ENCODE results near the gene SND1. TPM values are rescaled to one million over a fixed set of nuclear protein-coding genes. Genes with fewer than 3 reads are reported as not detected.

The SND1 gene
- total and polyA plus RNA-seq, 10 of the 15 experiments (the other 5 are each of a cell fraction or from before 2014, with no cell fraction given) = 52.4 to 270 (median 146) TPM

DNA sequence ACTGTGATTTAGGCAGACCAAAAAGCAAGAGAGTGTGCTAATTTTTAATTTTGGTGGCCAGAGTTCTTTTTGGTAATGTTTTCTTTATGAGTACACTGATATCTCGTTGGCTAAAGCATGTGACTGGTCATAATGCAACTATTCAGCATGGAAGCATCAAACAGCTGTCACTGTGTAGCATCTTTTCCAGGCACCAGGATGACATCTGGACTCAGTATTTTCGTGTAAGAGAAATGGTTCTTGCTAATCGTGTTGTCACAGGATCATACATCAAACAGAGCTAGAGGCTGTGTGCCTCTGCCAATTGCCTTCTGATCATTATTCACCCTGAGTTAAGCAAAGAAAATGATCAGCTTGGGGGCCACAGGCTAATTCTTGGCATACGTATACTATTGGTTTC, 118.9 kb downstream of the SND1 start:
- ATAC-seq (peak; percentile 40), DNase-seq (ENCODE audit: low read depth, low spot score) (no peak), FAIRE-seq (no peak)
- no peaks in the 10 kb centered on the region; the same call in 2 of the 3 replicates for H3K9me3 ChIP-seq (replicated peaks; ENCODE audit: control insufficient read depth, insufficient read depth, low read length)
- ChIA-PET SMC1A (ENCODE audit: uncharacterized antibody, unreplicated experiment) (interaction anchor here (0.8 to 1.9 kb wide), 5 partner anchors 9 to 29 kb away, joined by 3 to 5 read pairs (median 3); no protein-coding TSS in a partner anchor), CTCF (interaction anchor here (1.2 to 1.8 kb wide), 2 partner anchors 10 to 22 kb away, joined by 5 read pairs; no protein-coding TSS in a partner anchor), POLR2A (interaction anchor here (1.8 kb wide), 1 partner anchor 10 kb away, joined by 5 read pairs; no protein-coding TSS in a partner anchor), RAD21 (ENCODE audit: unreplicated experiment) (interaction anchor here (0.8 kb wide), 1 partner anchor 230 kb away, joined by 3 read pairs; no protein-coding TSS in a partner anchor)
- H3K36me3 ChIP-seq (ENCODE audit: control insufficient read depth in 2 of 2, insufficient read depth in 2 of 2, low read length in 1 of 2) = peaks cover 0 to 2% of the 10 kb centered on the region in 2 experiments; a peak in 2 of 4 replicates
- no peak overlapping the region for H3K4me3 ChIP-seq
- H3K9ac ChIP-seq (ENCODE audit: control insufficient read depth, insufficient read depth, low read length) = no peak overlapping the region
- H3K4me1 ChIP-seq (ENCODE audit: control insufficient read depth, insufficient read depth, low read length) = peaks cover 4% of the 10 kb centered on the region; the same call in 1 of the 2 replicates
- BruUV-seq (replicated peaks) = no TSS peak
- H3K4me2 ChIP-seq (ENCODE audit: control insufficient read depth, insufficient read depth) = no peak overlapping the region
- intact Hi-C loops (cut with micrococcal nuclease; ENCODE audit: unreplicated experiment) (no loop called here), in situ Hi-C loops (cut with MboI) (no loop called here)
- 71% methylated on average over 4 of the region's 4 CpGs for WGBS (ENCODE audit: insufficient coverage, insufficient replicate concordance, low lambda C conversion rate, missing lambda C conversion rate)
- H3K27me3 ChIP-seq (replicated peaks in 1 of 2; ENCODE audit: control insufficient read depth in 2 of 2, insufficient read depth in 2 of 2, low read length in 1 of 2) = no peaks in the 10 kb centered on the region
- TF ChIP-seq GATAD2B (conservative IDR thresholded peaks at IDR 0.05; ENCODE audit: low read depth) = no peak
- no peak for TF ChIP-seq ZNF384 (IDR thresholded peaks at IDR 0.05; ENCODE audit: borderline replicate concordance, low read depth, low read length)
- no peak for TF ChIP-seq KAT2A (conservative IDR thresholded peaks at IDR 0.05; ENCODE audit: control insufficient read depth, low read depth, low read length)
- no peak for TF ChIP-seq RUNX3 (IDR thresholded peaks at IDR 0.05; ENCODE audit: low read length)
- TF ChIP-seq KLF5 (IDR thresholded peaks at IDR 0.05; ENCODE audit: partially characterized antibody) = no peak
- TF ChIP-seq, protein P1, sequence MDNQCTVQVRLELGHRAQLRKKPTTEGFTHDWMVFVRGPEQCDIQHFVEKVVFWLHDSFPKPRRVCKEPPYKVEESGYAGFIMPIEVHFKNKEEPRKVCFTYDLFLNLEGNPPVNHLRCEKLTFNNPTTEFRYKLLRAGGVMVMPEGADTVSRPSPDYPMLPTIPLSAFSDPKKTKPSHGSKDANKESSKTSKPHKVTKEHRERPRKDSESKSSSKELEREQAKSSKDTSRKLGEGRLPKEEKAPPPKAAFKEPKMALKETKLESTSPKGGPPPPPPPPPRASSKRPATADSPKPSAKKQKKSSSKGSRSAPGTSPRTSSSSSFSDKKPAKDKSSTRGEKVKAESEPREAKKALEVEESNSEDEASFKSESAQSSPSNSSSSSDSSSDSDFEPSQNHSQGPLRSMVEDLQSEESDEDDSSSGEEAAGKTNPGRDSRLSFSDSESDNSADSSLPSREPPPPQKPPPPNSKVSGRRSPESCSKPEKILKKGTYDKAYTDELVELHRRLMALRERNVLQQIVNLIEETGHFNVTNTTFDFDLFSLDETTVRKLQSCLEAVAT (IDR thresholded peaks at IDR 0.05) = no peak
- TF ChIP-seq NFYB (IDR thresholded peaks at IDR 0.05; ENCODE audit: insufficient read depth, low read depth, low read length) = no peak
- TF ChIP-seq KDM1A (IDR thresholded peaks at IDR 0.05; ENCODE audit: borderline replicate concordance) = no peak
- TF ChIP-seq ZNF24 (IDR thresholded peaks at IDR 0.05) = no peak
- no peak overlapping the region for H3K27ac ChIP-seq (ENCODE audit: control insufficient read depth, insufficient read depth)
- no peak overlapping the region for H2AFZ ChIP-seq (ENCODE audit: control insufficient read depth, low read depth, low read length)
- H4K20me1 ChIP-seq (ENCODE audit: control insufficient read depth, insufficient read depth) = no peaks in the 10 kb centered on the region
- peaks cover 19% of the 10 kb centered on the region for H3K79me2 ChIP-seq (ENCODE audit: control insufficient read depth, insufficient read depth, low read length)

All from GM12878 (cell line).